Suprapubic skin (tissue), 4 donors: ENCODE data around the gene RASAL3. TPM values are rescaled to one million over a fixed set of nuclear protein-coding genes. Genes with fewer than 3 reads are reported as not detected.

ENCODE experiments used
- DNase-seq, 2 donors: peaks; one replicate each; pipeline ENCODE4 v3.0.0-alpha.2; 2019; ENCODE audit warnings: low spot score in 2 of 2
- H3K27ac ChIP-seq: fragments of 200-600 bp; sonication (generic); one replicate; pipeline ENCODE4 v1.5.1; 2019
- H3K27me3 ChIP-seq: fragments of 200-600 bp; sonication (generic); one replicate; pipeline ENCODE4 v1.5.1; 2019
- H3K36me3 ChIP-seq: fragments of 200-600 bp; sonication (generic); one replicate; pipeline ENCODE4 v1.5.1; 2019
- H3K4me1 ChIP-seq: fragments of 200-600 bp; sonication (generic); one replicate; pipeline ENCODE4 v1.5.1; 2019
- H3K4me3 ChIP-seq: fragments of 200-600 bp; sonication (generic); one replicate; pipeline ENCODE4 v1.5.1; 2019; ENCODE audit warnings: mild to moderate bottlenecking
- H3K9me3 ChIP-seq: fragments of 200-600 bp; sonication (generic); one replicate; pipeline ENCODE4 v1.5.1; 2019
- CTCF ChIP-seq, 2 donors: fragments of 200-600 bp in 1 of 2; fragments of 450-650 bp in 1 of 2; sonication (generic) in 1 of 2; IDR thresholded peaks; one replicate each; pipeline ENCODE4 v1.5.1; 2016 to 2019; ENCODE audit warnings: antibody characterized with exemption in 2 of 2, mild to moderate bottlenecking in 1 of 2, moderate library complexity in 1 of 2
- EP300 ChIP-seq: sonication (generic); formaldehyde crosslinking; IDR thresholded peaks from one replicate; pipeline ENCODE4 v1.6.1; 2017; ENCODE audit warnings: antibody characterized with exemption
- POLR2A ChIP-seq, 2 donors: fragments of 450-650 bp; IDR thresholded peaks; one replicate each; pipeline ENCODE4 v1.6.1; 2017; ENCODE audit warnings: antibody characterized with exemption in 2 of 2, mild to moderate bottlenecking in 2 of 2, moderate library complexity in 2 of 2
- POLR2AphosphoS5 ChIP-seq, 3 donors: sonication (generic); formaldehyde crosslinking; IDR thresholded peaks; one replicate each; pipeline ENCODE4 v1.6.1; 2017; ENCODE audit warnings: antibody characterized with exemption in 3 of 3
- WGBS: methylation state at CpG from one replicate; pipeline ENCODE4 v1.1.5; 2018; 5-methylcytosine and 5-hydroxymethylcytosine counted together
- total RNA-seq, 4 donors: library from RNA; depleted of rRNA; stranded (reverse); fragments of >200 nt; gene quantifications; one replicate each; pipeline ENCODE4 v1.1.0, GENCODE V29; 2016

RASAL3 gene
- total RNA-seq, 4 donors from 2014 or later, result 0.70 to 2.4 (median 1.0) TPM

GRCh38 chr19:15424692-15425272 lies 39.6 kb downstream of the RASAL3 start:
- H3K27ac ChIP-seq, result no peak overlapping the region
- peaks cover 81% of the 10 kb centered on the region for H3K36me3 ChIP-seq
- no peaks in the 10 kb centered on the region for H3K27me3 ChIP-seq
- TF ChIP-seq POLR2A (IDR thresholded peaks at IDR 0.05) (no peak), EP300 (no peak), POLR2AphosphoS5 (IDR thresholded peaks at IDR 0.05) (no peak), CTCF (IDR thresholded peaks at IDR 0.05) (no peak)
- no peak for DNase-seq
- peaks cover 12% of the 10 kb centered on the region for H3K4me1 ChIP-seq
- H3K9me3 ChIP-seq, result no peaks in the 10 kb centered on the region
- 80% methylated on average over 3 of the region's 38 CpGs for WGBS
- no peak overlapping the region for H3K4me3 ChIP-seq

- WGBS, result 98% methylated on average over 9 of the region's 13 CpGs
- Histone ChIP-seq H3K36me3 (peaks cover 74% of the 10 kb centered on the region), H3K4me1 (peaks cover 12% of the 10 kb centered on the region), H3K4me3 (no peak overlapping the region), H3K9me3 (no peaks in the 10 kb centered on the region), H3K27me3 (no peaks in the 10 kb centered on the region), H3K27ac (no peak overlapping the region)
- no peak for DNase-seq
- TF ChIP-seq POLR2AphosphoS5 (IDR thresholded peaks at IDR 0.05), result no peak
- TF ChIP-seq CTCF (IDR thresholded peaks at IDR 0.05), result no peak
- no peak for TF ChIP-seq POLR2A (IDR thresholded peaks at IDR 0.05)
- TF ChIP-seq EP300, result no peak
These were observed 40.2 kb downstream of the RASAL3 start for GRCh38 chr19:15424121-15424520.

- Histone ChIP-seq H3K36me3 (peaks cover 65% of the 10 kb centered on the region), H3K4me3 (no peak overlapping the region), H3K4me1 (peaks cover 11% of the 10 kb centered on the region), H3K27ac (no peak overlapping the region), H3K27me3 (no peaks in the 10 kb centered on the region), H3K9me3 (no peaks in the 10 kb centered on the region)
- 96% methylated on average over 6 of the region's 6 CpGs for WGBS
- TF ChIP-seq POLR2A (IDR thresholded peaks at IDR 0.05) (no peak), CTCF (IDR thresholded peaks at IDR 0.05) (no peak), EP300 (no peak), POLR2AphosphoS5 (IDR thresholded peaks at IDR 0.05) (no peak)
- DNase-seq, result no peak
These were observed 41.2 kb downstream of the RASAL3 start for GRCh38 chr19:15423130-15423529.

- Histone ChIP-seq H3K27me3 (no peaks in the 10 kb centered on the region), H3K4me3 (no peak overlapping the region), H3K4me1 (peaks cover 17% of the 10 kb centered on the region), H3K9me3 (no peaks in the 10 kb centered on the region), H3K36me3 (peaks cover 58% of the 10 kb centered on the region), H3K27ac (no peak overlapping the region)
- no peak for TF ChIP-seq POLR2A (IDR thresholded peaks at IDR 0.05)
- TF ChIP-seq POLR2AphosphoS5 (IDR thresholded peaks at IDR 0.05), result no peak
- TF ChIP-seq CTCF (IDR thresholded peaks at IDR 0.05), result no peak
- TF ChIP-seq EP300, result no peak
- no peak for DNase-seq
- 83% methylated on average over 20 of the region's 22 CpGs for WGBS
These were observed 41.9 kb downstream of the RASAL3 start for GRCh38 chr19:15422296-15423075.

- 66% methylated on average over 11 of the region's 15 CpGs for WGBS
- H3K27ac ChIP-seq, result no peak overlapping the region
- no peaks in the 10 kb centered on the region for H3K9me3 ChIP-seq
- peaks cover 24% of the 10 kb centered on the region for H3K4me1 ChIP-seq
- TF ChIP-seq POLR2AphosphoS5 (IDR thresholded peaks at IDR 0.05), result no peak
- no peak overlapping the region for H3K4me3 ChIP-seq
- no peak for DNase-seq
- no peaks in the 10 kb centered on the region for H3K27me3 ChIP-seq
- H3K36me3 ChIP-seq, result peaks cover 51% of the 10 kb centered on the region
These were observed 42.6 kb downstream of the RASAL3 start for GRCh38 chr19:15421721-15422260.
